GM10266 (cell line): Measurements from ENCODE around the gene ARSG.

Experiments used
- DNase-seq: peaks from one replicate; pipeline ENCODE4 v3.0.0; 2012; ENCODE audit errors: extremely low spot score
- TF ChIP-seq, protein P1 (sequence below): IDR thresholded peaks from 2 replicates; pipeline ENCODE4 v1.5.1; 2012; ENCODE audit warnings: mild to moderate bottlenecking, low read depth; ENCODE audit not compliant: control insufficient read depth, insufficient read depth; ENCODE audit errors: missing control alignments

The ARSG gene

DNA sequence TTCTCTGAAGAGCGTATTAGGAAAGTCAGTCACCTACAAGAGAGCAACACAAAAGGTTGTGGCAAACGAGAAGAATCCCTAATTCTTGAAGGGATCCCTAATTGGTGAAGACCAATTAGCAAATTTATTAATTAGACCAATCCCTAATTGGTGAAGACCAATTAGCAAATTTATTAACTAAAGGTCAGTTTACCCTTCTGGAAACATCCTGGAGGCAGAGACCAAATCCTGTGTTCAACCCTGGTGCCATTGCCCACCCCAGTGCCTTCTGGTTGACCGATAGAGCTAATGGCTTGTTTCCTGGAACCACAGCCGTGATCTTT is 91.8 kb downstream of the ARSG start:
- DNase-seq, result no peak
- TF ChIP-seq, protein P1, sequence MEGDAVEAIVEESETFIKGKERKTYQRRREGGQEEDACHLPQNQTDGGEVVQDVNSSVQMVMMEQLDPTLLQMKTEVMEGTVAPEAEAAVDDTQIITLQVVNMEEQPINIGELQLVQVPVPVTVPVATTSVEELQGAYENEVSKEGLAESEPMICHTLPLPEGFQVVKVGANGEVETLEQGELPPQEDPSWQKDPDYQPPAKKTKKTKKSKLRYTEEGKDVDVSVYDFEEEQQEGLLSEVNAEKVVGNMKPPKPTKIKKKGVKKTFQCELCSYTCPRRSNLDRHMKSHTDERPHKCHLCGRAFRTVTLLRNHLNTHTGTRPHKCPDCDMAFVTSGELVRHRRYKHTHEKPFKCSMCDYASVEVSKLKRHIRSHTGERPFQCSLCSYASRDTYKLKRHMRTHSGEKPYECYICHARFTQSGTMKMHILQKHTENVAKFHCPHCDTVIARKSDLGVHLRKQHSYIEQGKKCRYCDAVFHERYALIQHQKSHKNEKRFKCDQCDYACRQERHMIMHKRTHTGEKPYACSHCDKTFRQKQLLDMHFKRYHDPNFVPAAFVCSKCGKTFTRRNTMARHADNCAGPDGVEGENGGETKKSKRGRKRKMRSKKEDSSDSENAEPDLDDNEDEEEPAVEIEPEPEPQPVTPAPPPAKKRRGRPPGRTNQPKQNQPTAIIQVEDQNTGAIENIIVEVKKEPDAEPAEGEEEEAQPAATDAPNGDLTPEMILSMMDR, result no peak

DNA sequence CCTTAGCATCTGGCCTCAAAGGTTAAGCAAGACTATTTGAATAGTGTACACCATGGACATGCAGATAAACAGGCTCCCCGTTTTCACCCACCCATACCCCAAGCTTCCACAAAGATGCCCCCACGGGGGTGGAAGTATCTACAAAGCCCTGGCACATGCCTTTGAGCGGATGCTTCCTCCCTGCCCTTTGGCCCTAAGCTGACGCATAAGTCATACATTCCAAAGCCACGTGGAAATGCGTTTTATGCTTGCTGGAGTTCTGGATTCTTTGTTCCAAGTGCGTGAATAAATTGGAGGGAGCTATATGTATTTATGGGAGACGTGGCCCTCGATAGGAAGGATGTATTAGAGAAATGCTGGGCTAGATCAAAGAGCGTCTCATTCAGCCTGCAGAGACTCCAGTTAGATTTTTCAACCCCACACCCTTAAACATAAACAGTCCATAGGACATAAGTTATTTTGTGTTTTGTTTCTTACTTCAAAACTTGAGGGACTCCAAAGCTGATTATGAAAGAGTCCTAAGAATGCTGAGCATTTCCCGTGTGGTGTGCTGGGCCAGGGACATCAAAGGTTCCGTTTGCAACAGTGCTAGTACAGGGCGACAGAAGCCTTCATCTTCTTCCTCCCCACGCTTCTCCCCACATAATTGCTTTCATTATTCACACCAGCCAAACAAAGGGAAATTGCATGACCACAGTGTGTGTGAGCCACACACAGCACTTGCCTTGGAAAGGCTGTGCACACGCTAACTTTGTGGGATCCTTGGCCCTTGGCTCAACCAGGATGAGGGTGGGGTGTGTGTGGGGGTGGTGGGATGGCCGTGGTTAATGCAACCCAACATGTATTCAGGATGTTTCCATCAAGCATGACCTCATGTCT is 92.4 kb downstream of the ARSG start:
- DNase-seq, result no peak
- TF ChIP-seq, protein P1, result no peak

DNA sequence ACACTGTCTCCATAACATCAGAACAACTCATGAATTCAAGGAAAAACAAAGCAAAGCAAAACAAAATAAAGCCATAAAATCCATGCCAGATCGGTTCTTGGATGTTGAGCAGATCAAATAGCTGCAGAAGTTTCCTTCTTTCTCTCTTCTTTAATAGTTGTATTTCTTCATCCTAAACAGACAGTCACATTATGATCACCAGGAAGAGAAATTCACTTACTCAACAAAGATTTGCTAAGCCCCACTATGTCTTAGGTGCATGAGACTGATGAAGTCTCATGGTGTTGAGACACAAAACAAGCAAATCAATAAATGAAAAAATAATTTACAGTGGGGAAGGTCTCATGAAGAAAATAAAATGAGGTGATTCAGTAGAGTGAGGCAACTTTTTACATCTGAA is 93.2 kb downstream of the ARSG start:
- DNase-seq, result no peak
- TF ChIP-seq, protein P1, result no peak

DNA sequence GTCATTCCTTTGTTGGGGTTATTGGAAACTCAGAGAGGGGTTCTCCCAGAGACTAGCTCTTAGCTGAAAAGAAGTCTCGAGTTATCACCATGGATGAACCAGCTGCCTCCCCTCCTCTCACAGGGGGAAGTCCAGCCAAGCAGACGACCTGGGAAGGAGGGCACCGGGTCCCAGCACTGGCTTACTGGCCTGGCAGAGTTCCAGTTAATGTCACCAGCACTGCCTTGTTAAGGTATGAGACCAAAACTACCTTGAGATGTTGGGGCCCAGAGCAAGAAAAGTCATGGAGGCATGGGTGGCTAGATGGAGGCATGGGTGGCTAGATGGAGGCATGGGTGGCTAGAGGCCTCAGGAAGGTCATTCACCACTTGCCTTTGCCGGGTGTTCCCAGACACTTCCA is 93.6 kb downstream of the ARSG start:
- TF ChIP-seq, protein P1, result no peak
- DNase-seq, result no peak

DNA sequence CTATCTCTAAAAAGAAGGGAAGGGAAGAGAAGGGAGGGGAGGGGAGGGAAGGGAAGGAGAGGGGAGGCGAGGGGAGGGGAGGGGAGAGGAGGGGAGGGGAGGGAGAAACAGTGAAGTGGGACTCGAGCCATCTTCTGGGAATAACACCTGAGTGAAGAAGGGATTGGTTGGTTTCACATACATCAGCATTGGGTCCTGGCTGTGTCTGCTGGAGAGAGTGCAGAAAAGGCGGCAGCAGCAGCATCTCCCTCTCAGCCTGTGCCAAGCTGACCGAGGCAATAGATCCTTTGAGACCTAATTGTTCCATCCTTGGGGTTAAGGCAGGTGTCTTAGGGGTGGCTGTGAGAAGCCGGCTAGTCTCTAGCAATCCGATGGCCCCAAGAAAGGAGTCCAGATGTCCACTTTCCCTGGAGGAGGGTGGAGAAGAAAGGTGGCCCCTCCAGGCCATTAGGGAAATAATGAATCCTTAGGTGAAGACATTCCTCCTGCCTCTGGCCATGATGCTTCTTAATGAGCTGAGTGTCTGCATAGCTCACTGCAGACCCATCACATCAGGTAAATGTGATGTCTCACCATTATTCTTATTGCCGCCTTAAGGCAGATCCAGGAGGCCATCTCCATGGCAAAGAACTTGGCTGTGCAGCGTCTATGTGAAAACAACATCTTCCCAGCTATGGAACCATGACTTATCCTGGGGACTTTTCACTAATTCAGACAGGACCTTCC is 94.4 kb downstream of the ARSG start:
- no peak for DNase-seq
- TF ChIP-seq, protein P1, result no peak

DNA sequence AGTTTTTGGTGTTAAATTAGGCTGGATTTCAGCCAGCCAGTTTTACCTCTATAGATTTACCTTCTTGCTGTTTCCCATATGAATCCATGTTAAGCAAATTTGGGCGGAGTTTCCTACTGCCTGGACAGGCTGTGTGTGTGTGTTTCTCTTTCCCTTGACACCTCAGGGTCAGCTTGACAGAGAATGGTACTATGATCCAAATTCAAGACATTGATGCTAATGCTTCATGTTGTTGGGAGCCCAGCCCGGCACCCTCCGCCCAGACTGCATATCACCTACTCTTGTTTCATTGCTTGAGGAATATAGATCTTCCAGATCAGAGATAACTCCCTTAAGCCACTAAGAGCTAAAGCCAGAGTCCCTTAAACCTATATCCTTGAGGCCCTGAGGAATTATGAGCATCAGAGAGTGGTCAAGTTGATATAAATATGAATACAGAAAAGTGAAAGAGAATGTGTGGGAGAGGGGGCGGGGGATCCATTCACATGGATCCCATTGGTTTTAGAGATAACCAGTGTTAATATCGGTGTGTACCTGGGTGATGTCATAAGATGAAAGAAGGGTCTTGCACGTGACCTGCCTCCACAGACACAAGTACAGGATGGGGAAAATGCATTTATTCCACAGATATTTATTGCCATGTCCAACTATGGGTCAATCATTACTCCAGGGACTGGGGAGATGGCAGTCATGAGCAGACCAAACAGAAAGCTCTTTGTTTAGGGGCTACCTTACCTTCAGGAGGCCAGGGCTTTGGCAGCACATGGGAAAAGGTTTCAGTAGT is 96.3 kb downstream of the ARSG start:
- no peak for DNase-seq
- TF ChIP-seq, protein P1, result no peak
